HG03571 (cell line): ENCODE results near the gene CREBBP.

Experiments used
- ATAC-seq: cut with Tn5 transposase; IDR thresholded peaks from one replicate; pipeline ENCODE4 v1.9.1; 2021; ENCODE audit not compliant: unreplicated experiment

Gene CREBBP

GRCh38 chr16:3797904-3798811 is 82.4 kb downstream of the CREBBP start:
- ATAC-seq = no peak

GRCh38 chr16:3797473-3797872 is 83.0 kb downstream of the CREBBP start:
- ATAC-seq = no peak

GRCh38 chr16:3793161-3793576 is 87.3 kb downstream of the CREBBP start:
- ATAC-seq = no peak

- ATAC-seq = no peak
Observed at GRCh38 chr16:3792472-3793012, 88.0 kb downstream of the CREBBP start.

GRCh38 chr16:3791701-3792100 is 88.8 kb downstream of the CREBBP start:
- no peak for ATAC-seq

- no peak for ATAC-seq
Observed at GRCh38 chr16:3789375-3790099, 91.0 kb downstream of the CREBBP start.

GRCh38 chr16:3788711-3789374 is 91.7 kb downstream of the CREBBP start:
- no peak for ATAC-seq

GRCh38 chr16:3787924-3788661 is 92.4 kb downstream of the CREBBP start:
- peak; percentile 60 for ATAC-seq

- no peak for ATAC-seq
Observed at GRCh38 chr16:3785413-3785812, 95.1 kb downstream of the CREBBP start.

GRCh38 chr16:3783516-3783915 is 97.0 kb downstream of the CREBBP start:
- ATAC-seq = no peak

GRCh38 chr16:3782566-3782965 is 97.9 kb downstream of the CREBBP start:
- ATAC-seq = no peak

- no peak for ATAC-seq
Observed at GRCh38 chr16:3781421-3781820, 99.1 kb downstream of the CREBBP start.

GRCh38 chr16:3780570-3780969 is 99.9 kb downstream of the CREBBP start:
- ATAC-seq = no peak

- no peak for ATAC-seq
Observed at GRCh38 chr16:3776316-3776715, 104.2 kb downstream of the CREBBP start.

GRCh38 chr16:3774819-3775218 is 105.7 kb downstream of the CREBBP start:
- no peak for ATAC-seq

GRCh38 chr16:3774156-3774767 is 106.3 kb downstream of the CREBBP start:
- ATAC-seq = no peak

- no peak for ATAC-seq
Observed at GRCh38 chr16:3773663-3774062, 106.8 kb downstream of the CREBBP start.

- no peak for ATAC-seq
Observed at GRCh38 chr16:3771513-3771912, 109.0 kb downstream of the CREBBP start.

- no peak for ATAC-seq
Observed at GRCh38 chr16:3770530-3770929, 110.0 kb downstream of the CREBBP start.

- ATAC-seq = no peak
Observed at GRCh38 chr16:3769942-3770341, 110.6 kb downstream of the CREBBP start.
